ENCODE measurements around the gene RNF224.

RNF224 gene

GRCh38 chr9:137192448-137192780, 34.9 kb upstream of the RNF224 start:
- no peak for DNase-seq (ENCODE audit: low read depth)

GRCh38 chr9:137192859-137193258, 34.4 kb upstream of the RNF224 start:
- no peak for DNase-seq (ENCODE audit: low read depth)

DNA sequence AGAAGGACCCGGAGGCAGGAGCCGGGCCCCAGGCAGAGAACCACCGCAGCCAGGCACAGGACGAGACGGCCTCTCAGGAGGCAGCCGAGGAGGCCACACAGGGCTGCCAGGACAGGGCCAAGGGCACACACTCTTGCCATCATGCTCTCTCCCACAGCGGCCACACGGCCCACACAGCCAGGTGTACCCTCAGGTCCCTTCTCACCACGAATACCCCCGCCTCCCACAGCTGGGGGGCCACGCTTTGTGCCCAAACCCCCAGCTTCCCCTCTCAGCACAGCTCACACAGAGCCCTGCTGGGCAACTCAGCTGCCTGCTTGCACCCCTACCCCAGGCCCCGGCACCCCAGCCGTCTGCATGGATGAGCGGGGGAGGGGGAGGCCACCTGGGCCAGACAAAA, 33.5 kb upstream of the RNF224 start:
- no peak for DNase-seq (ENCODE audit: low read depth)

DNA sequence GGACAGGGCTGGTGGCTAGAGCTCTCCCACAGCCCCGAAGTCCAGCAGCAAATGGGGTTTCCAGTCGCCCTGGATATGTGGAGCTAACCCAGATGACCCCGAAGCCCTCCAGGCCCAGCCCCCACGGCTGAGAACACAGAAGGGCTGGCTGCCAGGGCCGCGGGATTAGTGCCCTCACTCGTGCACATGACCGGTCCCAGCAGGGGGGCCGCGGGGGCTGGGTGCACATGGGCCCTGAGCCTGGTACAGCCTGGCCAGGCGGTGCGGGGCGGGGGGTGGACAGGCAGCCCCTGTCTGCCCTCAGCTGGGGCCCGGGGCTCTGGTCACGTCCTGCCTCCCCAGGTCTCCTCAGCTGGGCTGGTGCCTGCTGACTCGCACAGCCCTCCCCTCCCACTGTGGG, 32.9 kb upstream of the RNF224 start:
- DNase-seq (ENCODE audit: low read depth), result no peak

GRCh38 chr9:137194909-137195308, 32.4 kb upstream of the RNF224 start:
- no peak for DNase-seq (ENCODE audit: low read depth)

- no peak for DNase-seq (ENCODE audit: low read depth)
Measured at GRCh38 chr9:137195525-137196220, 31.6 kb upstream of the RNF224 start.

DNA sequence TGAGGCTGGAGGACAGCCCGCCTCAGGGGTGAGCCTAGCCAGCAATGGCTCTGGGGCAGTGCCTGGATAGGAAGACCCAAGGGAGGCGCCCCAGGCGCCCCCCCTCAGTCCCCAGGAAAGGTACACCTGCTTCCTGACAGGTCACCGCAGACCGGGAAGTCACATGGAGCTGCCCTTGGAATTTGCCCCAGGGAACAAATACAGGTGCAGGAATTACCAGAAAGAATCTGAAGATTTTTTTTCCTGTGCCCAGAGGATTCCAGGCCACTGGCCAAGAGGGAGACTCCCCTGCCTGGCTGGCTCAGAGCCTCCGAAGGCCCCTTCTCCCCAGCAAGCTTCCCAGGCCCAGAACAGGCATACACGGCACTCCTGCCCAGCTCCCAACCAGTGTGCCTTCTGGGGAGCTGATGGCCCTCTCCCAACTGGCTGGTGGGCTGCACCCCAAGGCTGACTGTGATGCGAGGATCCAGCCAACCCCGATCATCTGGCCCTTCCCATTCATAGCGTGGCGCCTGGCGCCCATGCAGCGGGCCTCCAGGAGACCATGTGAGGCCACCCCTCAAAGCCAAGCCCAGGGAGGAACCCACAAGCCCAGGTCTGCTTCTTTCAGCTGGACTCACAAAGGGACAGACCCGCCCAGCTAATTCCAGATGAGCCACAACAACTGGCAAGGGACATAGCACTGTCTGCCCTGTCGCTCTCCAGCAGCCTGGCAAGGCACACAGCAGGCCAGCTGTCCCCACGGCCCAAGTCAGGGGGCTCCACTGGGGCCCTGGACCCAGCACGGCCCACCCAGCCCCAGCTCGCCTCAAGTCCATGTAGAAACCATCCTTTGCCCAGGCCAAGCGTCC, 29.0 kb upstream of the RNF224 start:
- DNase-seq (ENCODE audit: low read depth), result no peak

GRCh38 chr9:137198902-137199283, 28.4 kb upstream of the RNF224 start:
- no peak for DNase-seq (ENCODE audit: low read depth)

GRCh38 chr9:137199411-137200121, 27.7 kb upstream of the RNF224 start:
- no peak for DNase-seq (ENCODE audit: low read depth)

GRCh38 chr9:137200311-137201204, 26.7 kb upstream of the RNF224 start, which contains the start of gene TPRN:
Gene TPRN, minus strand, starts transcription at chr9:137200741. Its CDS starts 30 bp downstream, at chr9:137200711.
- peak; percentile 99 for DNase-seq (ENCODE audit: low read depth)

- no peak for DNase-seq (ENCODE audit: low read depth)
Measured at GRCh38 chr9:137201205-137201868, 26.0 kb upstream of the RNF224 start.

DNA sequence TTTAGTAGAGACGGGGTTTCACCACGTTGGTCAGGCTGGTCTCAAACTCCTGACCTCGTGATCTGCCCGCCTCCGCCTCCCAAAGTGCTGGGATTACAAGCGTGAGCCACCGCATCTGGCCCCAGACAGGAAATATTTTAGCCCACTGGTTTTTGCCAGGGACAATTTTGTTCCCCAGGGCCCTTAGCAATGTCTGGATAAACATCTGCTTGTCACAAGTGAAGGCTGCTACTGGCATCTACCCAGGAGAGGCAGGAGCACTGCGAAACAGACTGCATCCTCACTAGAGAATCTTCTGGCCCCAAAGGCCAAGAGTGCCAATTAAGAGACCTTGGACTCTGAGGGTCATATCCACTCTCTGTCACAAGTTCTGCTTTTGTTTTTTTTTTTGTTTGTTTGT, 24.3 kb upstream of the RNF224 start:
- DNase-seq (ENCODE audit: low read depth), result no peak

- DNase-seq (ENCODE audit: low read depth), result no peak
Measured at GRCh38 chr9:137204731-137205125, 22.6 kb upstream of the RNF224 start.

DNA sequence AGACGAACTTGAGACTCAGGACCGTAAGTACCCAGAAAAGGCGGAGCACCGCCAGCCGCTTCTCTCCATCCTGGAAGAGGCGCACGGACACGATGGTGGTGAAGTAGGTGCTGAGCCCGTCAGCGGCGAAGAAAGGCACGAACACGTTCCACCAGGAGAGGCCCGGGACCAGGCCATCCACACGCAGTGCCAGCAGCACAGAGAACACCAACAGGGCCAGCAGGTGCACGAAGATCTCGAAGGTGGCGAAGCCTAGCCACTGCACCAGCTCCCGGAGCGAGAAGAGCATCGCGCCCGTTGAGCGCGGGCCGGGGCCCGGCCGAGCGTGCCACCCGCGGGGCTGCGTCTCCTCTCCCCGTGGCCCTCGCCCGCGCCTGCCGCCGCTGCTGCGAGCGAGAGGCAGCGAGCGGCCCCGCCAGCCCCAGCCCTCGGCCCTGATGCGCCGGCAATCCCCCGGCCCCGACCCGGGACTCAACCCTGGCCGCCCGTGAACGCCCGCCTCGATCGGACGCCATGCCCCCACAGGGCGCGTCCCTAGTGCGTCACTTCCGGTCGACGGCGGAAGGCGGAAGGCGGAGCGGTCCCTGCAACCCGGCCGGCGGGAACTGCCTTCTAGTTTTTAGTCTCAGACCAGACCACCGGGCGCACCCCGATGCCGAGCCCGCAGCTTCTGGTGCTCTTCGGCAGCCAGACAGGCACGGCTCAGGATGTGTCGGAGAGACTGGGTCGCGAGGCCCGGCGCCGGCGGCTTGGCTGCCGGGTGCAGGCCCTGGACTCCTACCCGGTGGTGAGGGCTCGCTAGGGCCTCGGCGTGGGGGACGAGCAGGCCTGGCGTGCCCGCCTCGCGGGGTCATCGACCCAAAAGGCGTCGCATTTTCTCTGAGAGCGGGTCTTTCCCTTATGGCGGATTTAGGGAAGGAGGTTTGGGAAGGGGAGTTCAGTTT, 21.9 kb upstream of the RNF224 start, which contains the start of the genes NDOR1 and TMEM203:
TSS of gene NDOR1 (plus strand) at position 575 of the 944 bp plus-strand sequence. CDS start at position 653, 78 bp downstream.
TSS of gene TMEM203 (minus strand) at position 523 of the 944 bp plus-strand sequence. CDS start at position 289, 234 bp downstream.
- peak; percentile 66 for DNase-seq (ENCODE audit: low read depth)

GRCh38 chr9:137206602-137207001, 20.7 kb upstream of the RNF224 start:
- no peak for DNase-seq (ENCODE audit: low read depth)

GRCh38 chr9:137211532-137211931, 15.8 kb upstream of the RNF224 start:
- no peak for DNase-seq (ENCODE audit: low read depth)

GRCh38 chr9:137212520-137212919, 14.8 kb upstream of the RNF224 start:
- no peak for DNase-seq (ENCODE audit: low read depth)

GRCh38 chr9:137213160-137214060, 13.9 kb upstream of the RNF224 start:
- no peak for DNase-seq (ENCODE audit: low read depth)

DNA sequence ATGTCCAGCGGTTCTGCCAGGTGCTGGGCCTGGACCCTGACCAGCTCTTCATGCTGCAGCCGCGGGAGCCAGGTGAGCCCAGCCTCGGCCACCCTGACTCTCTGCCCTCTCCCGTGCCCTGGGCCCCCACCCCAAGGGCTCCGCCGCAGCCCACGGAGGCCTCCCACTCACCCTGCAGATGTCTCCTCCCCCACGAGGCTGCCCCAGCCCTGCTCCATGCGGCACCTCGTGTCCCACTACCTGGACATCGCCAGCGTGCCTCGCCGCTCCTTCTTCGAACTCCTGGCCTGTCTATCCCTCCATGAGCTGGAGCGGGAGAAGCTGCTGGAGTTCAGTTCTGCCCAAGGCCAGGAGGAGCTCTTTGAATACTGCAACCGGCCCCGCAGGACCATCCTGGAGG, 12.7 kb upstream of the RNF224 start:
- no peak for DNase-seq (ENCODE audit: low read depth)
